GM21737 (cell line): ENCODE results near the gene TPRX2.
"Not testable (repeated sequence)": the region's sequence is repeated elsewhere in the genome, so short reads cannot be mapped to it uniquely, and the experiment has no call there.

ENCODE experiments used
- ATAC-seq: cut with Tn5 transposase; IDR thresholded peaks from one replicate; pipeline ENCODE4 v1.9.1; 2021; ENCODE audit warnings: mild to moderate bottlenecking, moderate library complexity; ENCODE audit not compliant: unreplicated experiment

TPRX2 gene

DNA sequence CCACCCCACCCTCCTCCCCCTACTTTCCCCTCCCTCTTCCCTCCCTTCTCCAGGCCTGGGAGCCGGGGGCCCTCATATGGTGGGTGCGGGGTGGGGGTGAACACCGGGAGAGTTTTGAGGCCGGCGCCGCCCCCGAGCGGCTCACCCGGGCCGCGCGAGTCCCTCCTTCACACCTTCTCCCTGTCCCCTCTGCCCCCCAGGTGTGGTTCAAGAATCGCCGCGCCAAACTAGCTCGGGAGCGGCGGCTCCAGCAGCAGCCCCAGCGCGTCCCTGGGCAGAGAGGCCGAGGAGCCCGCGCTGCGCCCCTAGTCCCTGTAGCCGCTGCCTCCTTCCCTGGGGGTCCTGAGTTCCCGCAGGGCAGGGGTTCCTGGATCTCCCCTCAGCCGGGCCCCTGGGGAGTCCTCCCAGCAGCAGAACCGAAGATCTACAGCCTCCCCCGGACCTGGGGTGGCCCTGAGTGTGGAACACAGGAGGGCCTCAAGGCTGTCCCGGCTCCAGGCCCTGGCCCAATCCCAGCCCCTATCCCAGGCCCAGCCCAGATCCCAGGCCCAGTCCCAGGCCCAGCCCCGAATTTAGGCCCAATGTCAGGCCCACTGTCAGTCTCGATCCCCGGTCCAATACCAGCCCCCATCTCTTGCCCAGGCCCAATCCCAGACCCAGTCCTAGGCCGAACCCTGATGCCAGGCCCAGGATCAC is 1.7 kb downstream of the TPRX2 start:
- ATAC-seq = no peak

DNA sequence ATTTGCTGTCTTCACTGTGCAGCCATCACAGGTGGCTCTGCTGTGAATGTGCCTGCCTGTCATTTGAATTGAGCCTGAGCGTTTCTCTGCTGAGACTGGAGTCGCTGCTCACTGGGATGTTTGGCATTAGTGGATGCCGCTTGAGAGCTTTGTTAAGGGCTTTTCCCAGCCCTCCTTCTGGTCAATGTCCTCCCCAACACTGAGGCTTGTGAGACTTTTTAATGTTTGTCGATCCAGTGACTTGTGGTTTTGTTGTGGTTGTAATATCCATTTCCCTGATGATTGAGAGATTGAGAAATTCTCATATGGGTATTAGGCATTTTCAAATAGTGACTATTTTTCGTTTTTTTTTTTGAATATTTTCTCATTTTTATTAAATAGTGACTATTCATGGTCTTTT is 2.6 kb downstream of the TPRX2 start:
- ATAC-seq = no peak

DNA sequence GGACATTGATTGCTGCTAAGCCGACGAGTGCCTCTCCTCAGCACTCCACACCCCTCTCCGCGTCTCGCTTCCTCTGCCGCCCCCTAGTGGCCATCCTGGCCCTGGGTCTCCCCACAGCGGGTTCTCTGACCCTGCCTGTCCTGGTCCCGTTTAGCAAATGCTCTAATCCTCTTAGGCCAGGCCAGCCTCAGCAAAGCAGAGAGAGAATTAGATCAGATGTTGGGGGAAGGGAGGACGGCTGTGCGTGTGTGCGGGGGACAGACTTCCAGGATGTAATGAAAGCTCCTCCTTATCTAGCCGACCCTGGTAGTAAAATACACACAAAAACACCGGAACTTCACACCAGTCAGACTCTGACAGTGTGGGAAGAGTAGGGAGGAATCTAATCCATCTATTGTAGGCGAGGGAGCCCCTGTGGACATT is 4.5 kb downstream of the TPRX2 start:
- ATAC-seq = no peak

DNA sequence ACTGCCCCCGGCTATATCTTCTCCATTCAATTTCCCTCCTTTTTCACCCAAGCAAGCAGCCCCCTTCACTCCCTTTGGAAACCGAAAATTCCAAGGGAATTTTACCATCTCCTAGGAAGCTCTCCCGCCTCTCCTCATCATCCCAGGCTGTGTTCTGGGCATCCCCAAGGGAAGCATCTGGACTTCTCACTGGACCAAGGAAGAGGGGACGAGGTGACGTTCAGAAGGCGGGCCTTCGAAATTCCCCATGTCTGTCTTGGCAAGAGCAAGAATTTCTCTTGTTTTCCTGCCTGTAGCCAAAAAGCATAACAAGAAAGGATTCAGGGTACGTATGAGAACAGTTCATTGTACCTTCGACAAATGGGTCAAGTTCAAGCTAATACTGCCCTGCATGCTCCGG is 6.1 kb downstream of the TPRX2 start:
- ATAC-seq = no peak

DNA sequence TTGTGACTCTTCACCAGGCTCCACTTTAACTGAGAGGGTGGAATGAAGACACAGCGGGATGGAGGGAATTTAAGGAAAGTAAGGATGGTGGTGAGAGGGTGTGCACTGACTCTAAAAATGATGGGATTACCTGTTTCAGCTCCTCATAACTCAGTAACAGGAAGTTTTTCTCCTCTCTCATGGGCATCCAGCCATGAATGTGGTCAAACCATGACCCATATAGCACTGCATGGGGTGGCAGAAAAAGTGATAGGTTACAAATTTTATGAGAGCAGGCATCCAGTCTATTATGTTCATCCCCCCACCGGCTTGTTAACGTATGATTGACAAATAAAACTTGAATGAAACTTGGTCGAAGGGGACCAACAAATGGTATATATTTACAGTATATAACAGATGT is 19.9 kb downstream of the TPRX2 start:
- ATAC-seq = no peak

DNA sequence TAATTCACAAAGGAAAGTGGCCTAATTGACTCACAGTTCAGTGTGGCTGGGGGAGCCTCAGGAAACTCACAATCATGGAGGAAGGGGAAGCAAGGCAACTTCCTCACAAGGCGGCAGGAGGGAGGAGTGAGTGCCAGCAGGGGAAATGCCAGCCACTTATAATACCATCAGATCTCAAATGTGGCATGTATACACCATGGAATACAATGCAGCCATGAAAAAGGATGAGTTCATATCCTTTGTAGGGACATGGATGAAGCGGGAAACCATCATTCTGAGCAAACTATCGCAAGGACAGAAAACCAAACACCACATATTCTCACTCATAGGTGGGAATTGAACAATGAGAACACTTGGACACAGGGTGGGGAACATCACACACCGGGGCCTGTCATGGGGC is 20.4 kb downstream of the TPRX2 start:
- not testable (repeated sequence) for ATAC-seq

DNA sequence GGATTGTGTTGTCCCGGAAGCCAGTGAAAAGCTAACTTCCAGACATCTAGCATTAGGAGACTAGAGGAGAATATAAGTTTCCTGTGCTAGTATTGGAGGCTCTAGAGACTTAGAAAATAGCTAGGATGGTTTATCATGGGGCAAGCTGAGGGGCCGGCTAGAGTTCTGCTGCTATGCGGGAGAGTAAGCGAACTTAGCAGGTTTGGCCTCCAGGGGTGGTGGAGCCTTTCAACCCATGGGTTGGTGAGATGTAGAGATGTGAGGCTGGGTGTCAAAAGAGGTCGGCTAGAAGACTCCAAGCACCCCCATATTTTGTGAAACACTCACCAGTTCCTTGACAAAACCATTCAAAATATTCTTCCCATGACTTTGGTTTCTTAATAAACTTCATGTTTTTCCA is 22.7 kb downstream of the TPRX2 start:
- no peak for ATAC-seq

DNA sequence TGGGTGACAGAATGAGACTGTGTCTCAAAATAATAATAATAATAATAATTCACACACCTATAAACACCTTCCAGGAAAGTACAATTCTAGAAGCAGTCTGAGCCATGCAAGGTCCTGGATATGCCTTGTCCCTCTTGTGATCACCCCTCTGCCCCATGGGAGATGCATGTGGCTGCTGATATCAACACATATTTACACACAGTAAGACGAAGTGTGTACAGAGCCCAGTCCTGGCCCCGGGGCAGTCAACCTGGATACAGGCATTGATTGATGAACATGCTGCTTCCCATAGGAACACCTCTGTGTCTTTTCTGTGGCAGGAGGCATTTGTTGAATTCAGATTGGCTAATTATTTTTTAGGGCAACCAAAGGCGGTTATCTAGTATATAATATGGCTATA is 23.9 kb downstream of the TPRX2 start:
- no peak for ATAC-seq

DNA sequence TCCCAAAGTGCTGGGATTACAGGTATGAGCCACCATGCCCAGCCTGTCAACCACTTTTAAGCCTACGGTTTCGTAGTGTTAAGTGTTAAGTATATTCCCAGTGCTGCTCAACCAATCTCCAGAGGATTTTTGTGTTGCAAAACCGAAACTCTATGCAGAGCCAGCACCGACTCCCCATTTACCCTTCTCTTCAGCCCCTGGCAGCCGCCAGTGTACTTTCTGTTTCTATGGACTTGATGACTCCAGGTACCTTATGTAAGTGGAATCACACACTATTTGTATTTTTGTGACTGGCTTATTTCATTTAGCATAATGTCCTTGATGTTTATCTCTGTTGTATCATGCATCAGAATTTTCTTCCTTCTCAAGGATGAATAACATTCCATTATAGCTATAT is 26.0 kb downstream of the TPRX2 start:
- no peak for ATAC-seq

DNA sequence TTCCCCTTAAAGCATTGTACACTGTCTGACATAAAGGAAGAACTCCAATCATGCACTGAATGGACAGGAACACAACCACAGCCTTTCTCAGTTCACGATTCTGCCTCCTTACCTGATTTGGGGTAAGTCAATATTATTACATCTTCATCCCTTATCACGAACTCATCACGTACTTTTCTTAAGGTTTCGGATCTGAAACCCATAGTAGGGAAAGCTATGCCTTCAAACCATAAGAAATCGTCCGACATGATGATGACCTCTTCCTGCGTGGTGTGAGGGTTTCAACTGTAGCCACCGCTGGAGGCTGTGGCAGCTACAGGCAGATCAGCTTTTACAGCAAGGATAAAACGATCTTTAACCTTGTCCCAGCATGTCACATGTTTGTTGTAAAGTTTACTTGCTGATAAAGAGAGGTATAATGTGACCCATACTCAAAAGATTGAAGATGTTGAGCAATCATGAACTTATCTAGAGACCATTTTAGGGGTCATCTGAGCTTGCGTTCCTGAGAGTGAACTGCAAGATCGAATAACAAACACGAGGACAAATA is 27.1 kb downstream of the TPRX2 start, which contains the start of gene SULT2A1:
TSS of gene SULT2A1 (minus strand) at position 306 of the 550 bp plus-strand sequence. CDS start at position 248, 58 bp downstream.
- no peak for ATAC-seq

DNA sequence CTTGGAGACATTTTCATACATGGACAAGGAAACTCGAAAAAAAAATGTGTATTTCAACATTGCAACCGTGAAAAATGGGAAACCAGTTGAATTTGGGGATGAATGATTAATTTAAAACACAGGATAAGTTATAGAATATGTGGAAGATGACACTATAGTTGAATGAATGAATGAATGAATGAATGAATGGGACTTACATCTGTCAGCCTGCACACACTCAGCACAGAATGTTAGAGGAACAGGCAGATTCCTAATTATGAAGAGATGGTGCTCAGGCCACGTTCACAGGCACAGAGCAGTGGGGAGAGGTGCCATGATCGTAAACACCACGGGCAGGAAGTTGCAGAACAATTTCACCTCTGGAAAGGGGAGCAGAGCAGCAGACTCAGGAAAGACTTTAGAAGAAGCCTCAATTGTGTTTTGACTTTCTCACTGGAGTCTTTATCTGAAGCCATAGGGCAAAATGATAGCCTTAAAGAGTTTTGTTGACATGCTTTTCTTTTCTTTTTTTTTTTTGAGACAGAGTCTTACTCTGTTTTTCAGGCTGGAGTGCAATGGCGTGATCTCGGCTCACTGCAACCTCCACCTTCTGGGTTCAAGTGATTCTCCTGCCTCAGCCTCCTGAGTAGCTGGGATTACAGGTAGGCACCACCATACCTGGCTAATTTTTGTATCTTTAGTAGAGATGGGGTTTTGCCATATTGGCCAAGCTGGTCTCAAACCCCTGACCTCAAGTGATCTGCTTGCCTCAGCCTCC is 32.0 kb downstream of the TPRX2 start:
- no peak for ATAC-seq

DNA sequence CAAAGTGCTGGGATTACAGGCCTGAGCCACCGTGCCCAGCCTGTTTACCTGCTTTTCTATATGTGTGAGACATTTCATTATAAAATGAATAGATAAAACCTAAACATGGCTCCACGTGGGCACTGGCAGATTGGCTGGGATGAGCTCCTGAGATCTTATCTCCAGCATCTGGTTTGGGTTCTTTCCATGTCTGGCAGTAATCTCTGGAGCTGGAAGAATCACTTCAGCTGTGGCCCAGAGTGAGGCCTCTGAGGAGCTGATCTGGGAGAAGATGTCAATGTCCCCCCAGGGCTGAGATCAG is 32.5 kb downstream of the TPRX2 start:
- ATAC-seq = no peak

DNA sequence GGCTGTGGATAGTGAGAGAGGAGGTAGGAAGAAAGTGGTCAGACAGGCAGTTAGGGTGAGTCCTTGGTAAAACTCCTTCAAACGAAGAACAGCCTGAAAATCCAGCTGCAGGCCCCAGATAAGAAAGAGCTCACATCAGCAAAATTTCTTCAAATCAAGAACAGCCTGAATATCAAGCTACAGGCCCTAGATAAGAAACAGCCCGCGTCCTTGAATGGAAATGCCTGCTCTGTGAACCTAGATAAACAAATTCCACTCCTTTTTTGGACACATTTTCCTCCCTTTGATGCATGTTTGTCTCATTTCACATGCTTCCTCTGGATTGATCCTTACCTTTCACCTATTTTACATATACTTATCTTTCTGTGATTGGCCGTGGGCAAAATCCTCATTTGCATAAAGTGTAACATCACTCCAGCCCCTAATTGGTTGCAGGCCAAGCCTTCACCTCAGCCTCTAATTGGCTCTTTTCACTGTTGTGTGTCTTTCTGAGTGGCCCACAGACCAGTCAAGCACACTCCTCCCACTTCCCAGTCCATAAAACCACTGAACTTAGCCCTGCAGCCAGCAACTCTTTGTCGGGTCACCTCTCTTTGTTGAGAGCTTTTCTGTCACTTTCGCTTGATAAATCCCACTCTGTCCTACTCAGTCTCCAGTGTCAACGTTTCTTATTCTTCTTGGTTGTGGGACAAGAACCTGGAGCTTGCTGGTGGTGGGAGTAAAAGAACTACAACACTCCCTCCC is 33.1 kb downstream of the TPRX2 start:
- no peak for ATAC-seq

DNA sequence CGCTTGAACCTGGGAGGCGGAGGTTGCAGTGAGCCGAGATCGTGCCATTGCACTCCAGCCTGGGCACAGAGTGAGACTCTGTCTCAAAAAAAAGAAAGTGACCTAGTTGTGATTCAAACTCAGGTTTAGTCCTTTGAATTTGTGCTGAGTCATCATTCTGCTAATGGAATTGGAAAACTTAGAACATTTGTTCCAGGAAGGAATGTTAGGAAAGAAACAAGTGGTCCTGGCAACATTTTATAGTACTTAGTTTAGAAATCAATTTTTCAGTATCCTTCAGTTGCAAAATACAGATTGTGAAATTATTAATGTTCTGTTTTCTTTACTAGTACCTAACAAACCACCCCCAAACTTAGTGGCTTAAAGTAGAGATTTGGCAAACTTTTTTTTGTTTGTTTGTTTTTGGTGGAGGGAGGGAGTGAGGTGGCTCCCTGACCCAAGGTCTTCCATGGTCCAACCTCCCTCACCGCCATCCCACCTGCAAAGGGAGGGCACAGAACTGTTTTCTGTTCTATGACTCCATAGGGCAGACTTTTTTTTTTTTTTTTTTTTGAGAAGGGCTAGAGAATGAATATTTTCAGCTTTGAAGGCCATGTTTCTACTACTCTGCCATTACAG is 36.2 kb downstream of the TPRX2 start:
- no peak for ATAC-seq

DNA sequence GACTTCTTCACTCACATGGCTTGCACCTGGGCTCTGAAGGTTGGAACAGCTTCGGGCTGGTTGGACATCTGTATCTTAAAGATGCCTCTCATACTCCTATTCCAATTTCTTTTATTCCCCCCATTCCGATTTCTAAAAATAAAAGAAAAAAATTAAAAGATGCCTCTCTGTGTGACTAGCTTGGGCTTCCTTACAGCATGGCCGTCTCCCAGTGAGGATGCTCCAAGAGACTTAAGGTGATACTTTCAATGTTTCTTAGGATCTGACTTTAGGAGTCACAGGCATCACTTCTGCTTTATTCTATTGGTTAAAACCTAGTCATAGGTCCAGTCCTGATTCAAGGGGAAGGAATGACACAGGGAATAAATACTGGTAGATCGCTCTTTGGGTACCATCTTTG is 37.0 kb downstream of the TPRX2 start:
- ATAC-seq = no peak

DNA sequence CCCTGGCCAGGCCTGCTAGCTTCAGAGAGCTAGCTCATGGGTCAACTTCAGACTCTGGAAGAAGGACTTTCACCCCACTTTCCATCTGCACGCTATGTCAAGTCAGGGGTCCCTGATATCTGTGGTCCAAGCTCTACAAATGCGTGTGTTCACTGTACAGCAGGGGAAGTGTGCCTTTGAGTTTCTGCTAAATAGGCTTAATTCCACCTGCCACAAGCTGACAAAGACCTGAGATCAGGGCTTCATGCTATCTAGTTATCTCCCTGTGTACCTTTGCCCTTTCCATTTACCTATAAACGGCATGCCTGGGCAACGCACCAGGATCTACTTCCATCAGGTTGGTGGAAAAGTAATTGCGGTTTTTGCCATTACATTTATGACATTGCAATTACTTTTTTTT is 37.7 kb downstream of the TPRX2 start:
- no peak for ATAC-seq

DNA sequence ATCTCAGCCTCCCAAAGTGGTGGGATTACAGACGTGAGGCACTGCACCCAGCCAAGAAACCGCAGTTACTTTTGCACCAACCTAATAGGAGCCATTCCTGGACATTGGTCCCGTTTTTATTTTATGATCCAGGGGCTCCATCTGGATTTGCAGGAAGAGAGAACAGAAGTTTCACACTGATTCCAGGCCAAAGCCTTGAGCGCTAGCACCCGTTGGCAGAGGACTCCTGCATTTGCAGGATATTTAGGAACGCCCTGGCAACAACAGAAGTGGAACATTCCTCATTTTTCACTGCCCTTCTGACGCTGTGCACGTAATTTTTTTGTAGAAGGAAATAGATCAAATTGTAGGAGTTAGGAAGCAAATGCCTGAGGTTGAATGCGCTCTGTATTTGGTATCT is 38.8 kb downstream of the TPRX2 start:
- ATAC-seq = no peak

DNA sequence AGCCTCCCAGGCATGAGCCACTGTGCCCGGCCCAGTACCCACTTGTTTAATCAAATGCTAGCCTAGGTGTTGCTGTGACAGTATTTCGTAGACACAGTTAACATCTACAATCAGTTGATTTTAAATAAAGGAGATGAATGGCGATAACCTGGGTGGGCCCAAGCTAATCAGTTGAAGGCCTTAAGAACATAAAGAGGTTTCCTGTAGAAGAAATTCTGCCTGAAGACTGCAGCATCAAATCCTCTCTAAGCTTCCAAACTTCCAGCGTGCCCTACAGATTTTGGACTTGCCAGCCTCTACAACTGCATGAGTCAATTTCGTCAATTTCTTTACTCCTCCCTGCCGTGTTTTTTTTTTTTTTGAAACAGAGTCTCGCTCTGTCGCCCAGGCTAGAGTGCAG is 40.3 kb downstream of the TPRX2 start:
- ATAC-seq = no peak

DNA sequence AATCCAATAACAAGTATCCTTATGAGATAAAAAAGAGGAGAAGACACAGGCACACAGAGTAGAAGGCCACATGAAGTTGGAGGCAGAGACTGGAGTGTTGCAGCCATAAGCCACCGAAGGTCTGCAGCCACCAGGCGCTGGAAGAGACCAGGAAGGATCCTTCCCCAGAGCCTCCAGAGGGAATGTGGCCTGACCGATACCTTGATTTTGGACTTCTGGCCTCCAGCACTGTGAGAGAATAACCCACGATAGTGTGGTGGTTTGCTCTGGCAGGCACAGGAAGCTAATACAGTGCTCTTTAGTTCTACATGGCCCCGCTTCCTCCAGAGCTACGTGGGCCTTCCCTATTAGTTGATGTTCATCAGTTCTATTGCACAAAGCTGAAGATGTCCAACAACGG is 42.3 kb downstream of the TPRX2 start:
- no peak for ATAC-seq

DNA sequence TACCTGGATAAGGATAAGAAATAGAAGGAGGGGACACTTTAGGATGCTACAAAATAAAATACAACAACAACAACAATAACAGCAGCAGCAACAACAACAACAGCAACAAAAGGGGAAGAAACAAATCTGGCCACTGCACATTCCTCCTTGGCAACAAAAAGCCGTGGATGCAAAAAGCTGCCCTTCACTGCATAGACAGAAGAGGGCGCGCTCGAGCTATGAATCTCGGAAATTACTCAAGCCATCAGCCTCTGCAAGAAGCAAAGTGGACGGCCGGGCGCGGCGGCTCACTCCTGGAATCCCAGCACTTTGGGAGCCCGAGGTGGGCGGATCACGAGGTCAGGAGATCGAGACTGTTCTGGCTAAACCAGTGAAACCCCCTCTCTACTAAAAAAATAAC is 50.3 kb downstream of the TPRX2 start:
- not testable (repeated sequence) for ATAC-seq

DNA sequence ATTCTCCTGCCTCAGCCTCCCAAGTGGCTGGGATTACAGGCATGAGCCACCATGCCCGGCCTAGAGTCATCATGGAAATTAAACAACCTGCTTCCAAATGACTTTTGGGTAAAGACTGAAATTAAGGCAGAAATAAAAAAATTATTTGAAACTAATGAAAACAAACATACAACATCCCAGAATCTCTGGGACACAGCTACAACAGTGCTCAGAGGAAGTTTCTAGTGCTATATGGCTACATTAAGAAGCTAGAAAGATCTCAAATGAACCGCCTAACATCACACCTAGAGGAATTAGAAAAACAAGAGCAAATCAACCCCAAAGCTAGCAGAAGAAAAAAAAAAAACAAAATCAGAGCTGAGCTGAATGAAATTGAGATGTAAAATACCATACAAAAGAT is 51.2 kb downstream of the TPRX2 start:
- not testable (repeated sequence) for ATAC-seq
